SH-SY5Y (cell line): Measurements from ENCODE around the gene PTPRC.

Experiments
- GATA2 ChIP-seq: IDR thresholded peaks from 2 replicates; pipeline ENCODE4 v1.6.1; 2011; ENCODE audit warnings: mild to moderate bottlenecking, low read depth, low read length
- GATA3 ChIP-seq: IDR thresholded peaks from 2 replicates; pipeline ENCODE4 v1.6.1; 2011; ENCODE audit warnings: low read depth, mild to moderate bottlenecking, low read length, moderate library complexity

- no peak for TF ChIP-seq GATA2
- TF ChIP-seq GATA3: no peak
Measured at GRCh38 chr1:198805498-198806151, 166.8 kb downstream of the PTPRC start.
